ENCODE measurements around the gene PGPEP1. TPM values are rescaled to one million over a fixed set of nuclear protein-coding genes. Genes with fewer than 3 reads are reported as not detected.
A peak's percentile ranks its signal among the peaks of the same experiment; 100 is the strongest.

The PGPEP1 gene
- total RNA-seq, 1 donor from 2014 or later: 36.1 TPM

- Mint-ChIP-seq H3K4me3 (ENCODE audit: unreplicated experiment) (peak overlapping the region; percentile 79), H3K4me1 (ENCODE audit: unreplicated experiment) (peaks cover 44% of the 10 kb centered on the region), H3K36me3 (ENCODE audit: unreplicated experiment) (peaks cover 7% of the 10 kb centered on the region), H3K27ac (ENCODE audit: unreplicated experiment) (peak overlapping the region; percentile 47), H3K27me3 (ENCODE audit: unreplicated experiment) (no peaks in the 10 kb centered on the region), H3K9me3 (ENCODE audit: unreplicated experiment) (no peaks in the 10 kb centered on the region)
- DNase-seq (ENCODE audit: extremely low spot score, unreplicated experiment): peak; percentile 93
- peak; percentile 99 for TF ChIP-seq CTCF (IDR thresholded peaks at IDR 0.05)
Observed at GRCh38 chr19:18388100-18388959, 47.9 kb downstream of the PGPEP1 start.

DNA sequence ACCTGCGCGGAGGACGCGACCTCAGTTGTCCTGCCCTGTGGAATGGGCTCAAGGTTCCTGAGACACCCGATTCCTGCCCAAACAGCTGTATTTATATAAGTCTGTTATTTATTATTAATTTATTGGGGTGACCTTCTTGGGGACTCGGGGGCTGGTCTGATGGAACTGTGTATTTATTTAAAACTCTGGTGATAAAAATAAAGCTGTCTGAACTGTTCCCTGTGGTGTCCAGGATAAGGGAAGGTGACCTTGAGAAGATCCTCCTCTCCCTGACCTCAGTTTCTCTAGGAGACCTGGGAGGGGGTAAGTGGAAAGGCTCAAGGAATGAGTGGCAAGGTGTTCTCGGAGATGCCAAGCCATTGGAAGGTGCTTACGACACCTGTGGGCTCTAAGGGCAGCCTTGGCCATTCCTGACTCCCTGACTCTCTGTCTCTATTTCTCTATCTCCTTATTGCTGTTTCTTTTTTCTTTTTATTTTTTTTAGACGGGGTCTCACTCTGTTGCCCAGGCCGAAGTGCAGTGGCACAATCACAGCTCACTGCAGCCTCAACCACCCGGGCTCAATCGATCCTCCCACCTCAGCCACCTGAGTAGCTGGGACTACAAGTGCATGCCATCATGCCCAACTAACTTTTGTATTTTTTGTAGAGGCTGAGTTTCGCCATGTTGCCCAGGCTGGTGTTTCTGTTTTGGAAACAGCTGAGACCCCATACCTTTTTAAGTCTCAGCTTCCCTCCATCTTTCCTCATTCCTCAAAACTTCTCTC lies 48.7 kb downstream of the PGPEP1 start:
- Mint-ChIP-seq H3K4me1 (ENCODE audit: unreplicated experiment) (peaks cover 43% of the 10 kb centered on the region), H3K36me3 (ENCODE audit: unreplicated experiment) (peaks cover 7% of the 10 kb centered on the region), H3K4me3 (ENCODE audit: unreplicated experiment) (peak overlapping the region; percentile 32), H3K27me3 (ENCODE audit: unreplicated experiment) (no peaks in the 10 kb centered on the region), H3K9me3 (ENCODE audit: unreplicated experiment) (no peaks in the 10 kb centered on the region), H3K27ac (ENCODE audit: unreplicated experiment) (no peak overlapping the region)
- TF ChIP-seq CTCF (IDR thresholded peaks at IDR 0.05): no peak
- no peak for DNase-seq (ENCODE audit: extremely low spot score, unreplicated experiment)

DNA sequence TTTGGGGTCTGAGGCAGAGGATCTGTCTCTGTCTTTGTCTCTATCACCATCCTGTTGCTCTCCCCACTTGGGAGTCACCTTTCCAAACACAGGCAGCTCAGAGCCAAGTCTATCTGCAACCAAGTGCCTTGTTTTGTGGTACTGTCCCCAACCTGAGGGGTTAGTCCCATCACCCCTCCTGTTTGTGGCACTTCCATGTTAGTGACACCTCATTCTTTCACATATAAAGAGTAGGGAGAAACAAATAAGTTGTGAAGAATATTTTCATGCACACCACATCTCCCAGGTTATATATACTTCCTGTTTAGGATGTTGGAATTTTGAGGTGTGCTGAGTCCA lies 49.3 kb downstream of the PGPEP1 start:
- Mint-ChIP-seq H3K4me1 (ENCODE audit: unreplicated experiment) (peaks cover 39% of the 10 kb centered on the region), H3K4me3 (ENCODE audit: unreplicated experiment) (peak overlapping the region; percentile 32), H3K9me3 (ENCODE audit: unreplicated experiment) (no peaks in the 10 kb centered on the region), H3K27me3 (ENCODE audit: unreplicated experiment) (no peaks in the 10 kb centered on the region), H3K36me3 (ENCODE audit: unreplicated experiment) (peaks cover 7% of the 10 kb centered on the region), H3K27ac (ENCODE audit: unreplicated experiment) (no peak overlapping the region)
- no peak for TF ChIP-seq CTCF (IDR thresholded peaks at IDR 0.05)
- DNase-seq (ENCODE audit: extremely low spot score, unreplicated experiment): no peak

- TF ChIP-seq CTCF (IDR thresholded peaks at IDR 0.05): no peak
- H3K4me1 Mint-ChIP-seq (ENCODE audit: unreplicated experiment): peaks cover 38% of the 10 kb centered on the region
- no peak for DNase-seq (ENCODE audit: extremely low spot score, unreplicated experiment)
- H3K27me3 Mint-ChIP-seq (ENCODE audit: unreplicated experiment): no peaks in the 10 kb centered on the region
- H3K27ac Mint-ChIP-seq (ENCODE audit: unreplicated experiment): peak overlapping the region; percentile 32
- peaks cover 7% of the 10 kb centered on the region for H3K36me3 Mint-ChIP-seq (ENCODE audit: unreplicated experiment)
- H3K4me3 Mint-ChIP-seq (ENCODE audit: unreplicated experiment): peak overlapping the region; percentile 32
- H3K9me3 Mint-ChIP-seq (ENCODE audit: unreplicated experiment): no peaks in the 10 kb centered on the region
Observed at GRCh38 chr19:18390065-18390907, 49.9 kb downstream of the PGPEP1 start.
